SK-N-SH treated with all-trans-retinoic acid at 6 μM for 48 hours (cell line): ENCODE data around the gene SMIM1.

Experiments
- ATAC-seq: fragments of 200-7000 bp; cut with Tn5 transposase; 3 replicates; pipeline ENCODE4 v1.9.1; 2020; ENCODE audit warnings: mild to moderate bottlenecking, moderate library complexity
- ARNTL ChIP-seq: fragments of 450-650 bp; formaldehyde crosslinking; IDR thresholded peaks from 2 replicates; pipeline ENCODE4 v1.5.0; 2020; ENCODE audit warnings: low read depth, mild to moderate bottlenecking, moderate library complexity, borderline replicate concordance
- BACH2 ChIP-seq: fragments of 250-450 bp; sonication (Bioruptor Pico); IDR thresholded peaks from 2 replicates; pipeline ENCODE4 v1.9.0; 2021; ENCODE audit warnings: mild to moderate bottlenecking, borderline replicate concordance
- CSDC2 ChIP-seq: fragments of 250-450 bp; sonication (Bioruptor Pico); IDR thresholded peaks from 2 replicates; pipeline ENCODE4 v1.5.0; 2020; ENCODE audit warnings: mild to moderate bottlenecking, moderate library complexity
- CSRNP3 ChIP-seq: fragments of 250-450 bp; sonication (Bioruptor Pico); IDR thresholded peaks from 2 replicates; pipeline ENCODE4 v1.5.1; 2021; ENCODE audit warnings: mild to moderate bottlenecking, moderate library complexity
- ESRRG ChIP-seq: fragments of 250-450 bp; sonication (Bioruptor Pico); IDR thresholded peaks from 2 replicates; pipeline ENCODE4 v1.6.1; 2021; ENCODE audit warnings: mild to moderate bottlenecking
- GLIS3 ChIP-seq: fragments of 250-450 bp; sonication (Bioruptor Pico); IDR thresholded peaks from 2 replicates; pipeline ENCODE4 v1.5.0; 2020; ENCODE audit warnings: mild to moderate bottlenecking, moderate library complexity
- ISL1 ChIP-seq: fragments of 250-450 bp; sonication (Bioruptor Pico); IDR thresholded peaks from 2 replicates; pipeline ENCODE4 v2.1.2; 2022; ENCODE audit warnings: mild to moderate bottlenecking, moderate library complexity
- OSR1 ChIP-seq: fragments of 250-450 bp; sonication (Bioruptor Pico); IDR thresholded peaks from 2 replicates; pipeline ENCODE4 v1.8.0; 2022; ENCODE audit warnings: moderate library complexity, mild to moderate bottlenecking, inconsistent platforms
- PATZ1 ChIP-seq: fragments of 250-450 bp; sonication (Bioruptor Pico); IDR thresholded peaks from 2 replicates; pipeline ENCODE4 v1.8.0; 2020; ENCODE audit warnings: mild to moderate bottlenecking, moderate library complexity, borderline replicate concordance
- POU6F1 ChIP-seq: fragments of 250-450 bp; sonication (Bioruptor Pico); IDR thresholded peaks from 2 replicates; pipeline ENCODE4 v1.8.0; 2021; ENCODE audit warnings: low read depth, mild to moderate bottlenecking, moderate library complexity, borderline replicate concordance
- PPARA ChIP-seq: fragments of 250-450 bp; sonication (Bioruptor Pico); IDR thresholded peaks from 2 replicates; pipeline ENCODE4 v1.5.0; 2020; ENCODE audit warnings: mild to moderate bottlenecking, borderline replicate concordance
- RARB ChIP-seq: fragments of 250-450 bp; sonication (Bioruptor Pico); IDR thresholded peaks from 2 replicates; pipeline ENCODE4 v1.8.0; 2021; ENCODE audit warnings: mild to moderate bottlenecking, moderate library complexity
- SNAI2 ChIP-seq: fragments of 250-450 bp; sonication (Bioruptor Pico); IDR thresholded peaks from 2 replicates; pipeline ENCODE4 v1.5.0; 2020; ENCODE audit warnings: mild to moderate bottlenecking, moderate library complexity
- TCF4 ChIP-seq: fragments of 250-450 bp; sonication (Bioruptor Pico); IDR thresholded peaks from 2 replicates; pipeline ENCODE4 v1.8.0; 2021; ENCODE audit warnings: mild to moderate bottlenecking, moderate library complexity, borderline replicate concordance
- TOX ChIP-seq: fragments of 250-450 bp; sonication (Bioruptor Pico); IDR thresholded peaks from 2 replicates; pipeline ENCODE4 v1.8.0; 2021; ENCODE audit warnings: mild to moderate bottlenecking, moderate library complexity, borderline replicate concordance
- TSHZ2 ChIP-seq: fragments of 250-450 bp; sonication (Bioruptor Pico); IDR thresholded peaks from 2 replicates; pipeline ENCODE4 v1.5.0; 2020; ENCODE audit warnings: mild to moderate bottlenecking, moderate library complexity
- ZC3H10 ChIP-seq: fragments of 250-450 bp; sonication (Bioruptor Pico); IDR thresholded peaks from 2 replicates; pipeline ENCODE4 v1.5.1; 2021; ENCODE audit warnings: mild to moderate bottlenecking, moderate library complexity
- ZFP3 ChIP-seq: fragments of 250-450 bp; sonication (Bioruptor Pico); IDR thresholded peaks from 2 replicates; pipeline ENCODE4 v1.5.0; 2020; ENCODE audit warnings: mild to moderate bottlenecking, moderate library complexity
- ZNF70 ChIP-seq: fragments of 450-650 bp; formaldehyde crosslinking; IDR thresholded peaks from 2 replicates; pipeline ENCODE4 v1.5.0; 2020; ENCODE audit warnings: mild to moderate bottlenecking, moderate library complexity
- ZNF8 ChIP-seq: fragments of 450-650 bp; formaldehyde crosslinking; IDR thresholded peaks from 2 replicates; pipeline ENCODE4 v1.5.0; 2020; ENCODE audit warnings: mild to moderate bottlenecking, moderate library complexity

SMIM1 gene

GRCh38 chr1:3733094-3733882 is 39.3 kb upstream of the SMIM1 start:
- ATAC-seq, result no peak; the same call in 2 of the 3 replicates
- TF ChIP-seq TSHZ2 (CRISPR knock-in tag) (no peak), TCF4 (CRISPR knock-in tag) (no peak)
- TF ChIP-seq, all 23 proteins: peak for 0

GRCh38 chr1:3733883-3734589 is 38.5 kb upstream of the SMIM1 start:
- no peak for TF ChIP-seq ESRRG (CRISPR knock-in tag)
- no peak for TF ChIP-seq CSRNP3 (CRISPR knock-in tag)
- no peak for TF ChIP-seq ZNF70 (CRISPR knock-in tag)
- no peak for TF ChIP-seq ARNTL (CRISPR knock-in tag)
- TF ChIP-seq ZNF8 (CRISPR knock-in tag), result no peak
- no peak for TF ChIP-seq CSDC2 (CRISPR knock-in tag)
- no peak for TF ChIP-seq PATZ1 (CRISPR knock-in tag)
- no peak for TF ChIP-seq POU6F1 (CRISPR knock-in tag)
- no peak for TF ChIP-seq BACH2 (CRISPR knock-in tag)
- no peak for TF ChIP-seq RARB (CRISPR knock-in tag)
- no peak for TF ChIP-seq OSR1 (CRISPR knock-in tag)
- no peak for TF ChIP-seq GLIS3 (CRISPR knock-in tag)
- TF ChIP-seq ISL1 (CRISPR knock-in tag), result no peak
- no peak for ATAC-seq

- TF ChIP-seq BACH2 (CRISPR knock-in tag), result no peak
- TF ChIP-seq ESRRG (CRISPR knock-in tag), result no peak
- no peak for TF ChIP-seq ZFP3 (CRISPR knock-in tag)
- no peak for TF ChIP-seq ARNTL (CRISPR knock-in tag)
- TF ChIP-seq SNAI2 (CRISPR knock-in tag), result no peak
- TF ChIP-seq ZC3H10, result no peak
- TF ChIP-seq OSR1 (CRISPR knock-in tag), result no peak
- no peak for TF ChIP-seq TOX (CRISPR knock-in tag)
- TF ChIP-seq RARB (CRISPR knock-in tag), result no peak
- no peak for TF ChIP-seq POU6F1 (CRISPR knock-in tag)
- no peak for TF ChIP-seq PPARA (CRISPR knock-in tag)
- no peak for TF ChIP-seq TSHZ2 (CRISPR knock-in tag)
- ATAC-seq, result no peak
Observed at GRCh38 chr1:3734602-3735001, 37.9 kb upstream of the SMIM1 start.
